ENCODE data around the gene MYCBP.

The MYCBP gene

DNA sequence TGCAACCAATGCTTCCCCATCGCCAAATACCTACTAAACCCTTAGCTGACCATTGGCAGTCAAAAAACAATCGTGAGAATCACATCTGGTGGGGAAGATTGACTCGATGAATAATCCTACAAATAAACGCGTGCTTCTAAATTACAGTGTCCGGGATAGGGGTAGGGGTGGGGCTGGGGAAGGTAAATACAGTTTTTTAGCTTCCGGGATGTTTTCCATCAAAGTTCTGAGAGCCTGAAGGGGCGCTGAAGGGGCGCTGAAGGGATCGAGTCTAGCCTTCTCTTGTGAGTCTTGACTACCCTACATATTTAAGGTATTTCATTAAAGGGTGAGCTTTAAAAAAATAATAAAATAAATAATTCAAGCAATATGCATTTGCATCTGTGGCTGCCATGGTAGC is 54.1 kb downstream of the MYCBP start:
- DNase-seq: no peak

DNA sequence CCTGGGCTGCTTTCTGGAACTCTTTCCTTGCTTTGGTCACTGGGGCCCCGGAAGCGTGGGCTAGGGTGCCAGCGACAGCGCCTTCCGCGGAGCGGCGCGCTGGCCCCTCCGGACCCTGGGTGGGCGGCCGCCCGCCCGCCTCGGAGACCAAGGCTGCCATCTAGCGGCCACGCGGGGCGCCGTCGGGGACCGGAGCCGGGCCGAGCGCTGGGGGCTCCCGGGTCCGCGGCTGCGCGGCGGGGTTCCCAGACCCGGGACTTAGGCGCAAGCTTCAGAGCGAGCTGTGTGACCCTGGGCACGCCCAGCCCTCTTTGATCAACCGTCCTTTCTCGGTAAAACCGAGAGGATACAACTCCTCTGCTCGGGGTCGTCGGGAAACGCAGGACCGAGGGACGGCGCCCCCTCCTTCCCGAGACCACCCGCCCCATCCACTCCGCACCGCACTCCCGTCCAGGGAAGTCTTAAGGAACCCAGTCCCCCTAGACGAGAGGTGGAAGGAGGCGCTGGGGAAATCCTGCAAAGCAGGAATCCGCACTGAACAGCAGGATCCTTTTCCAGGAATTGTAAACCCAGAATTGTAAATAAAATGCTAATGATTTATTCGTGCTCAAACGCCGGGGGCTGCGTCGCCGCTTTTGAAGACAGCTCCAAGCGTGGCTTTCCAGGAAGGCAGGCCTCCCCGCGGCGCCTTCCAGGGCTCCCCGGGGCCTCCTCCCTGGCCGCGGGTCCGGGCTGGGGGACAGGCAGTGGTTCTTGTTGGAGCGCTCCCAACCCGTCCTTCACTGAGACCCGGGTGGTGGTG is 54.8 kb downstream of the MYCBP start:
- DNase-seq: no peak

DNA sequence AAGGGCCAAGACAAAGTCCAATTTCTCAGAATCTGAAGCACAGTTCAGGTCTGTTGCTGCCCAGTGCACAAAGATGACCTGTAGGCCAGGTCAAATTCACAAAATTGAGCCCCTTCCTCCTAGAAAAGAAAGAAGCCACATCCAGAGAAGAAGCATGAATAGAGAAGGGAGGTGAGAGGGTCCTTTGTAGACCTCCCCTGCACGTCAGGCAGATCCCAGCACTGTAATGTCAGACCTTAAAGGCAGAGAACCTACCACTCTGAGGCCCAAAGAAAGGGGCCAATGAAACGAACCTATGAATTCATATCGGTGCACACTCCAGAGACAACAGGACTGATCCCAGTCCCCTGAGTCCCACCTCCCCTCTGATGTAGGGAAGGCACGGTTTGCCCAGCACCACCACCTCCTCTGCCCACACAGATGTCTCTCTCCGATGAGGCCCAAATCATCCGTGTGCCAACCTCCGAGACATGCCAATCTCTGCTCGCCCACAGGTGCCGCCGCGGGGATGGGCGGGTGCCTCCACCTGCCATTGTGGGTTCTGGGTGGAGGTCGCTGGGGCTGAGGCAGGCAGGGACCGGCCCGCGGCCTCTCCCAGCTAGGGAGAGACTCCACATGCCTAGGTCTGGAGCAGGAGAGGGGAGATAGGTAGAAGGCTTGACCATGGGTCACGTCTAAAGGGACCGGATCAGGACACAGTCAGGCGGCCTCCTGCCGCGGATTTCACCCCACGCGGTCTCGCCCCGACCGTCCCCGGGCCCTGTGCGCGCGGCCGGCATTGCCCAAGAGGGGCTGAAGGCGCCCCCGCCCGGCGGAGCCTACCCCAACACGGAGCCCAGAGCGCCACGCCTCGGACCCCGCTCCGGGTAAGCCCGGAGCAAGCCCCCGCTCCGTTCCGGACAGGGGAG is 55.6 kb downstream of the MYCBP start:
- DNase-seq: no peak

DNA sequence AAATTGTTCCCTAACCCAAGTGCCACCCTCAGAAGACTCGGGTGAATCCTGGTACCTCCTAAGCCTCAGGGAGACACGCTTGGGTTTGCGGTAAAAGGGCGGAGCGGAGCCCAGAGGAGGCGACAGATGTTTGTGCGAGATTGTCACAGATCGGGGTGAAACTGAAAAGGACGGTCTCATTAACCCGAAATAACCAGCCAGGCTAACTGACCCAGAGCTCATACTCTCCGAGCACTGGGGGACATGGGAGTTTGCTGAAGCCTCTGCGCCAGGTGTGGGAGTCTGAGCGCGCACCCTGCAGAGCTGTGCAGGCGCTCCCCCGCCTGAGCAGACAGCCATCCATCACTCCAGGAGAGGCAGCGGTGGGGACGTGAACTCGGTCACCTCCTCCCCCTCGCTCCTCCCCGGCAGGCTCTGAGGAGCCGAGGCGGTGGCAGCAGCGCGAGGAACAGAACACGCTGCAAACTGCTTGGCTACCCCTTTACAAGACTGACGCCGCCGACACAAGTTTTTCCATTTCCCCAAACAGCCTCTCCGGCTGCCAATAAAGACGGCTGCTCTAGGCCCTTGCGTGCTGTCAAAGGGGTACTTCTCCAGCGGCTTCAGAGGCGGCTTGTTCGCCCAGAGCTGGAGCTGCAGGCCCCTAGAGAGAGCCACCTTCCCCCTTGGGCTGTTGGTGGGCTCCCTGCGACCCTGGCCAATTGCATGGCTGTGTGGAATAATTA is 57.1 kb downstream of the MYCBP start:
- no peak for DNase-seq

- no peak for DNase-seq
Measured at GRCh38 chr1:38814984-38815464, 58.1 kb downstream of the MYCBP start.

GRCh38 chr1:38814444-38814983 is 58.6 kb downstream of the MYCBP start:
- no peak for DNase-seq

- DNase-seq: no peak
Measured at GRCh38 chr1:38812981-38813380, 60.2 kb downstream of the MYCBP start.
